Peyer's patch (tissue), 4 donors: ENCODE measurements around the gene CBY3.
"Not testable (repeated sequence)": the region's sequence is repeated elsewhere in the genome, so short reads cannot be mapped to it uniquely, and the experiment has no call there.

Experiments
- CTCF ChIP-seq, 6 experiments: fragments of 450-650 bp in 4 of 6; fragments of 200-600 bp in 2 of 6; sonication (generic) in 1 of 6; IDR thresholded peaks; one replicate each; pipeline ENCODE4 v1.5.1; 2017 to 2019; ENCODE audit warnings: antibody characterized with exemption in 6 of 6, mild to moderate bottlenecking in 3 of 6, moderate library complexity in 1 of 6
- POLR2A ChIP-seq, 2 donors: fragments of 450-650 bp; IDR thresholded peaks; one replicate each; pipeline ENCODE4 v1.5.1; 2017; ENCODE audit warnings: antibody characterized with exemption in 2 of 2, mild to moderate bottlenecking in 2 of 2, moderate library complexity in 2 of 2

- not testable (repeated sequence) for TF ChIP-seq CTCF, POLR2A (IDR thresholded peaks at IDR 0.05)
These were observed 36.1 kb downstream of the CBY3 start for GRCh38 chr5:179644766-179645165.
